DND-41 (cell line): Measurements from ENCODE around the gene EIF2B2.

Experiments used
- ATAC-seq: fragments of 200-7000 bp; cut with Tn5 transposase; 3 replicates; pipeline ENCODE4 v1.9.1; 2021; ENCODE audit warnings: low read depth; ENCODE audit not compliant: insufficient read depth
- DNase-seq: peaks from one replicate; pipeline ENCODE4 v3.0.0-alpha.2; 2020
- H2AFZ ChIP-seq: 2 replicates; pipeline ENCODE4 v1.6.0; 2012; ENCODE audit warnings: low read depth, low read length
- H3K27ac ChIP-seq: 2 replicates; pipeline ENCODE4 v1.5.1; 2012; ENCODE audit warnings: low read length, inconsistent platforms
- H3K27me3 ChIP-seq: fragments of 200-600 bp; sonication (generic); 2 replicates; pipeline ENCODE4 v1.6.0; 2012; ENCODE audit warnings: low read length, mild to moderate bottlenecking, inconsistent platforms; ENCODE audit not compliant: insufficient read depth, poor library complexity
- H3K36me3 ChIP-seq: 2 replicates; pipeline ENCODE4 v1.5.1; 2012; ENCODE audit warnings: low read length, inconsistent platforms; ENCODE audit not compliant: insufficient read depth
- H3K4me1 ChIP-seq: 2 replicates; pipeline ENCODE4 v1.5.1; 2012; ENCODE audit warnings: mild to moderate bottlenecking, low read length; ENCODE audit not compliant: insufficient read depth
- H3K4me2 ChIP-seq: 2 replicates; pipeline ENCODE4 v1.6.0; 2012; ENCODE audit warnings: mild to moderate bottlenecking, moderate library complexity, low read length, inconsistent platforms; ENCODE audit not compliant: insufficient read depth
- H3K4me3 ChIP-seq, 2 experiments: fragments of 200-600 bp in 1 of 2; shearing (Covaris generic) in 1 of 2; 2 replicates each; pipeline ENCODE4 v1.5.1; 2012 to 2016; ENCODE audit warnings: inconsistent platforms in 2 of 2, low read length in 2 of 2, mild to moderate bottlenecking in 2 of 2, low read depth in 1 of 2, moderate library complexity in 1 of 2
- H3K79me2 ChIP-seq: 2 replicates; pipeline ENCODE4 v1.6.0; 2012; ENCODE audit warnings: low read length, inconsistent platforms; ENCODE audit not compliant: insufficient read depth
- H3K9ac ChIP-seq: 2 replicates; pipeline ENCODE4 v1.6.0; 2012; ENCODE audit warnings: low read depth, mild to moderate bottlenecking, inconsistent platforms, low read length, moderate library complexity
- H3K9me3 ChIP-seq: 2 replicates; pipeline ENCODE4 v1.5.1; 2012; ENCODE audit warnings: low read length, moderate library complexity, mild to moderate bottlenecking, inconsistent platforms; ENCODE audit not compliant: insufficient read depth, severe bottlenecking
- H4K20me1 ChIP-seq: 2 replicates; pipeline ENCODE4 v1.6.0; 2012; ENCODE audit warnings: low read length; ENCODE audit not compliant: insufficient read depth
- EZH2 ChIP-seq: IDR thresholded peaks from 3 replicates; pipeline ENCODE4 v1.6.1; 2012; ENCODE audit warnings: borderline replicate concordance, low read depth, mild to moderate bottlenecking, moderate library complexity, low read length, inconsistent platforms; ENCODE audit not compliant: severe bottlenecking
- TF ChIP-seq, protein P1 (sequence below): IDR thresholded peaks from 2 replicates; pipeline ENCODE4 v1.5.1; 2012; ENCODE audit warnings: borderline replicate concordance, low read length, moderate library complexity, mild to moderate bottlenecking; ENCODE audit not compliant: poor library complexity, severe bottlenecking; ENCODE audit errors: extremely low read depth

EIF2B2 gene

GRCh38 chr14:75011356-75011994, 8.8 kb downstream of the EIF2B2 start:
- Histone ChIP-seq H3K9me3 (no peaks in the 10 kb centered on the region), H3K9ac (no peak overlapping the region), H2AFZ (no peak overlapping the region), H3K4me1 (peaks cover 3% of the 10 kb centered on the region; the same call in 1 of the 2 replicates), H3K4me3 (no peak overlapping the region), H3K4me2 (no peak overlapping the region), H4K20me1 (no peaks in the 10 kb centered on the region), H3K79me2 (no peaks in the 10 kb centered on the region), H3K27me3 (no peaks in the 10 kb centered on the region), H3K36me3 (peaks cover 91% of the 10 kb centered on the region), H3K27ac (no peak overlapping the region)
- ATAC-seq (no peak), DNase-seq (no peak)
- TF ChIP-seq, protein P1, sequence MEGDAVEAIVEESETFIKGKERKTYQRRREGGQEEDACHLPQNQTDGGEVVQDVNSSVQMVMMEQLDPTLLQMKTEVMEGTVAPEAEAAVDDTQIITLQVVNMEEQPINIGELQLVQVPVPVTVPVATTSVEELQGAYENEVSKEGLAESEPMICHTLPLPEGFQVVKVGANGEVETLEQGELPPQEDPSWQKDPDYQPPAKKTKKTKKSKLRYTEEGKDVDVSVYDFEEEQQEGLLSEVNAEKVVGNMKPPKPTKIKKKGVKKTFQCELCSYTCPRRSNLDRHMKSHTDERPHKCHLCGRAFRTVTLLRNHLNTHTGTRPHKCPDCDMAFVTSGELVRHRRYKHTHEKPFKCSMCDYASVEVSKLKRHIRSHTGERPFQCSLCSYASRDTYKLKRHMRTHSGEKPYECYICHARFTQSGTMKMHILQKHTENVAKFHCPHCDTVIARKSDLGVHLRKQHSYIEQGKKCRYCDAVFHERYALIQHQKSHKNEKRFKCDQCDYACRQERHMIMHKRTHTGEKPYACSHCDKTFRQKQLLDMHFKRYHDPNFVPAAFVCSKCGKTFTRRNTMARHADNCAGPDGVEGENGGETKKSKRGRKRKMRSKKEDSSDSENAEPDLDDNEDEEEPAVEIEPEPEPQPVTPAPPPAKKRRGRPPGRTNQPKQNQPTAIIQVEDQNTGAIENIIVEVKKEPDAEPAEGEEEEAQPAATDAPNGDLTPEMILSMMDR, result no peak
- TF ChIP-seq EZH2, result no peak

GRCh38 chr14:75013290-75013689, 10.6 kb downstream of the EIF2B2 start:
- no peak overlapping the region for H3K9ac ChIP-seq
- H2AFZ ChIP-seq, result no peak overlapping the region
- no peaks in the 10 kb centered on the region for H3K4me1 ChIP-seq
- no peaks in the 10 kb centered on the region for H3K27me3 ChIP-seq
- no peaks in the 10 kb centered on the region for H4K20me1 ChIP-seq
- no peak overlapping the region for H3K27ac ChIP-seq
- no peaks in the 10 kb centered on the region for H3K9me3 ChIP-seq
- H3K36me3 ChIP-seq, result peaks cover 89% of the 10 kb centered on the region
- no peak overlapping the region for H3K4me2 ChIP-seq
- H3K4me3 ChIP-seq, result no peak overlapping the region
- no peaks in the 10 kb centered on the region for H3K79me2 ChIP-seq
- no peak for DNase-seq
- ATAC-seq, result no peak
- no peak for TF ChIP-seq EZH2
- TF ChIP-seq, protein P1, result no peak

GRCh38 chr14:75015496-75015895, 12.8 kb downstream of the EIF2B2 start:
- H3K4me3 ChIP-seq, result no peak overlapping the region
- H3K36me3 ChIP-seq, result peaks cover 82% of the 10 kb centered on the region
- ATAC-seq (no peak), DNase-seq (no peak)
- no peaks in the 10 kb centered on the region for H3K27me3 ChIP-seq
- H3K79me2 ChIP-seq, result no peaks in the 10 kb centered on the region
- no peak for TF ChIP-seq EZH2
- TF ChIP-seq, protein P1, result no peak
- no peak overlapping the region for H3K9ac ChIP-seq
- H4K20me1 ChIP-seq, result no peaks in the 10 kb centered on the region
- H3K4me1 ChIP-seq, result no peaks in the 10 kb centered on the region
- H2AFZ ChIP-seq, result no peak overlapping the region
- no peaks in the 10 kb centered on the region for H3K9me3 ChIP-seq
- no peak overlapping the region for H3K27ac ChIP-seq
- no peak overlapping the region for H3K4me2 ChIP-seq
